GM23338 (cell line): ENCODE measurements around the gene OR8B12. TPM values are rescaled to one million over a fixed set of nuclear protein-coding genes. Genes with fewer than 3 reads are reported as not detected.

Source experiments
- ATAC-seq: fragments of 200-7000 bp; cut with Tn5 transposase; 3 replicates; pipeline ENCODE4 v1.9.1; 2020
- DNase-seq: peaks from one replicate; pipeline ENCODE4 v3.0.0-alpha.2; 2015; ENCODE audit warnings: low spot score
- H2AFZ ChIP-seq: fragments of 200-600 bp; sonication (generic); 2 replicates; pipeline ENCODE4 v1.8.0; 2016; ENCODE audit warnings: antibody characterized with exemption, mild to moderate bottlenecking, moderate library complexity
- H3F3A ChIP-seq: fragments of 200-600 bp; sonication (generic); replicated peaks from 2 replicates; pipeline ENCODE4 v1.8.0; 2017; ENCODE audit warnings: antibody characterized with exemption, mixed run types, low read depth
- H3K27ac ChIP-seq: fragments of 200-600 bp; sonication (generic); 2 replicates; pipeline ENCODE4 v1.6.1; 2016; ENCODE audit warnings: low read depth
- H3K27me3 ChIP-seq: fragments of 200-600 bp; sonication (generic); 2 replicates; pipeline ENCODE4 v1.8.0; 2016; ENCODE audit warnings: mild to moderate bottlenecking, mixed run types, moderate library complexity; ENCODE audit not compliant: insufficient read depth
- H3K36me3 ChIP-seq: fragments of 200-600 bp; sonication (generic); 2 replicates; pipeline ENCODE4 v1.8.0; 2016; ENCODE audit warnings: mild to moderate bottlenecking; ENCODE audit not compliant: insufficient read depth
- H3K4me1 ChIP-seq: fragments of 200-600 bp; sonication (generic); 2 replicates; pipeline ENCODE4 v1.8.0; 2016; ENCODE audit warnings: mild to moderate bottlenecking, moderate library complexity; ENCODE audit not compliant: insufficient read depth
- H3K4me2 ChIP-seq: fragments of 200-600 bp; sonication (generic); 2 replicates; pipeline ENCODE4 v1.7.1; 2017; ENCODE audit warnings: mixed run types
- H3K4me3 ChIP-seq: fragments of 200-600 bp; sonication (generic); 2 replicates; pipeline ENCODE4 v1.6.1; 2016; ENCODE audit warnings: mixed run types
- H3K79me2 ChIP-seq: fragments of 200-600 bp; sonication (generic); replicated peaks from 2 replicates; pipeline ENCODE4 v1.8.0; 2017; ENCODE audit warnings: mild to moderate bottlenecking; ENCODE audit not compliant: insufficient read depth
- H3K9me2 ChIP-seq: fragments of 200-600 bp; sonication (generic); 2 replicates; pipeline ENCODE4 v1.8.0; 2017; ENCODE audit not compliant: insufficient read depth
- H4K20me1 ChIP-seq: fragments of 200-600 bp; sonication (generic); replicated peaks from 2 replicates; pipeline ENCODE4 v1.8.0; 2017; ENCODE audit warnings: mild to moderate bottlenecking; ENCODE audit not compliant: insufficient read depth
- H3K27ac Mint-ChIP-seq: 2 replicates; pipeline ENCODE4 v1.8.0; 2020; ENCODE audit warnings: inconsistent platforms, mild to moderate bottlenecking, moderate library complexity, mixed read lengths
- H3K27me3 Mint-ChIP-seq: 3 replicates; pipeline ENCODE4 v1.8.0; 2022; ENCODE audit warnings: low read depth, mild to moderate bottlenecking, moderate library complexity, mixed read lengths, inconsistent platforms; ENCODE audit not compliant: insufficient read depth, poor library complexity
- H3K36me3 Mint-ChIP-seq: 3 replicates; pipeline ENCODE4 v1.8.0; 2021; ENCODE audit warnings: low read depth, mild to moderate bottlenecking, inconsistent platforms, moderate library complexity, mixed read lengths
- H3K4me1 Mint-ChIP-seq: 3 replicates; pipeline ENCODE4 v1.8.0; 2020; ENCODE audit warnings: mild to moderate bottlenecking, inconsistent platforms, mixed read lengths
- H3K4me3 Mint-ChIP-seq: 3 replicates; pipeline ENCODE4 v1.8.0; 2021; ENCODE audit warnings: moderate library complexity, mild to moderate bottlenecking, inconsistent platforms, mixed read lengths
- H3K9me3 Mint-ChIP-seq: 3 replicates; pipeline ENCODE4 v1.8.0; 2020; ENCODE audit warnings: moderate library complexity, mild to moderate bottlenecking, inconsistent platforms, mixed read lengths
- CREB1 ChIP-seq: fragments of 250-450 bp; sonication (Bioruptor Pico); IDR thresholded peaks from 2 replicates; pipeline ENCODE4 v1.5.0; 2020; ENCODE audit warnings: low read depth, mild to moderate bottlenecking, moderate library complexity
- EZH2 ChIP-seq: fragments of 200-600 bp; sonication (generic); IDR thresholded peaks from one replicate; pipeline ENCODE4 v1.8.0; 2017; ENCODE audit warnings: antibody characterized with exemption, mild to moderate bottlenecking, low read depth; ENCODE audit not compliant: unreplicated experiment
- EZH2phosphoT487 ChIP-seq: fragments of 200-600 bp; sonication (generic); IDR thresholded peaks from one replicate; pipeline ENCODE4 v1.8.1; 2018; ENCODE audit warnings: antibody characterized with exemption; ENCODE audit not compliant: unreplicated experiment
- JUNB ChIP-seq: IDR thresholded peaks from one replicate; pipeline ENCODE4 v1.6.1; 2016; ENCODE audit warnings: antibody characterized with exemption; ENCODE audit not compliant: unreplicated experiment
- NANOG ChIP-seq: IDR thresholded peaks from 2 replicates; pipeline ENCODE4 v1.6.1; 2016; ENCODE audit warnings: antibody characterized with exemption, borderline replicate concordance
- POLR2AphosphoS5 ChIP-seq: IDR thresholded peaks from 2 replicates; pipeline ENCODE4 v1.6.1; 2016; ENCODE audit warnings: antibody characterized with exemption, low read depth
- polyA plus RNA-seq: library from polyadenylated mRNA; unstranded; fragments of >200 nt; fragmentation: Nextera tagmentation; extraction: Ambion mirVana; gene quantifications from 2 replicates; pipeline ENCODE4 v1.2.1, GENCODE V29; 2016
- total RNA-seq: library from RNA; depleted of rRNA; stranded (reverse); fragments of >200 nt; shearing (Covaris generic); gene quantifications from 2 replicates; pipeline ENCODE4 v1.2.3, GENCODE V29; 2014
- TF ChIP-seq, protein P1 (sequence below), 2 experiments: fragments of 200-600 bp in 1 of 2; sonication (generic) in 1 of 2; conservative IDR thresholded peaks; 2 replicates each; pipeline versions ENCODE4 v1.5.1 to v1.6.1; 2016 to 2017; ENCODE audit warnings: antibody characterized with exemption in 2 of 2, low read depth in 2 of 2, mild to moderate bottlenecking in 2 of 2, moderate library complexity in 1 of 2
- TF ChIP-seq, protein P2 (sequence below): IDR thresholded peaks from one replicate; pipeline ENCODE4 v1.6.1; 2018; ENCODE audit warnings: antibody characterized with exemption; ENCODE audit not compliant: unreplicated experiment

Gene OR8B12
- total and polyA plus RNA-seq, 2 experiments from 2014 or later, result not detected

DNA sequence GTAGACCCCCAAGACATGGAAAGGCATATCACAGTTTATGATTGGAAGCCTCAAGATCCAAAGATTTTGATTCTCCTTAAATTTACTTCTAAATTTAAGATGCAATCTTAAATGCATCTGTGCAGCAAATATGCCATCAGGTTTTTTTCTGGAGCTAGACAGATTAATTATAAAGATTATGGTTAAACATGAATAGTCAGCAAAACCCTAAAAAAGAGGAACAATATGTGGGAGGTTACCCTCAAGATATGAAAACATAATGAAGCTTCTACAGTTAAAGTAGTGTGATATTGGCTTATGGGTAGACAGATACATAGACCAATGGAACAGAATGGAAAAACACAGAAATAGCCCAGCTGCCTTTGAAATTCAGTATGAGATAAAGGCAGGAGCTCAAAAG, 31.7 kb downstream of the OR8B12 start (continued):
- TF ChIP-seq, protein P1, sequence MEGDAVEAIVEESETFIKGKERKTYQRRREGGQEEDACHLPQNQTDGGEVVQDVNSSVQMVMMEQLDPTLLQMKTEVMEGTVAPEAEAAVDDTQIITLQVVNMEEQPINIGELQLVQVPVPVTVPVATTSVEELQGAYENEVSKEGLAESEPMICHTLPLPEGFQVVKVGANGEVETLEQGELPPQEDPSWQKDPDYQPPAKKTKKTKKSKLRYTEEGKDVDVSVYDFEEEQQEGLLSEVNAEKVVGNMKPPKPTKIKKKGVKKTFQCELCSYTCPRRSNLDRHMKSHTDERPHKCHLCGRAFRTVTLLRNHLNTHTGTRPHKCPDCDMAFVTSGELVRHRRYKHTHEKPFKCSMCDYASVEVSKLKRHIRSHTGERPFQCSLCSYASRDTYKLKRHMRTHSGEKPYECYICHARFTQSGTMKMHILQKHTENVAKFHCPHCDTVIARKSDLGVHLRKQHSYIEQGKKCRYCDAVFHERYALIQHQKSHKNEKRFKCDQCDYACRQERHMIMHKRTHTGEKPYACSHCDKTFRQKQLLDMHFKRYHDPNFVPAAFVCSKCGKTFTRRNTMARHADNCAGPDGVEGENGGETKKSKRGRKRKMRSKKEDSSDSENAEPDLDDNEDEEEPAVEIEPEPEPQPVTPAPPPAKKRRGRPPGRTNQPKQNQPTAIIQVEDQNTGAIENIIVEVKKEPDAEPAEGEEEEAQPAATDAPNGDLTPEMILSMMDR (conservative IDR thresholded peaks at IDR 0.05; ENCODE audit: low read depth in 2 of 2), result no peak
- TF ChIP-seq, protein P2, sequence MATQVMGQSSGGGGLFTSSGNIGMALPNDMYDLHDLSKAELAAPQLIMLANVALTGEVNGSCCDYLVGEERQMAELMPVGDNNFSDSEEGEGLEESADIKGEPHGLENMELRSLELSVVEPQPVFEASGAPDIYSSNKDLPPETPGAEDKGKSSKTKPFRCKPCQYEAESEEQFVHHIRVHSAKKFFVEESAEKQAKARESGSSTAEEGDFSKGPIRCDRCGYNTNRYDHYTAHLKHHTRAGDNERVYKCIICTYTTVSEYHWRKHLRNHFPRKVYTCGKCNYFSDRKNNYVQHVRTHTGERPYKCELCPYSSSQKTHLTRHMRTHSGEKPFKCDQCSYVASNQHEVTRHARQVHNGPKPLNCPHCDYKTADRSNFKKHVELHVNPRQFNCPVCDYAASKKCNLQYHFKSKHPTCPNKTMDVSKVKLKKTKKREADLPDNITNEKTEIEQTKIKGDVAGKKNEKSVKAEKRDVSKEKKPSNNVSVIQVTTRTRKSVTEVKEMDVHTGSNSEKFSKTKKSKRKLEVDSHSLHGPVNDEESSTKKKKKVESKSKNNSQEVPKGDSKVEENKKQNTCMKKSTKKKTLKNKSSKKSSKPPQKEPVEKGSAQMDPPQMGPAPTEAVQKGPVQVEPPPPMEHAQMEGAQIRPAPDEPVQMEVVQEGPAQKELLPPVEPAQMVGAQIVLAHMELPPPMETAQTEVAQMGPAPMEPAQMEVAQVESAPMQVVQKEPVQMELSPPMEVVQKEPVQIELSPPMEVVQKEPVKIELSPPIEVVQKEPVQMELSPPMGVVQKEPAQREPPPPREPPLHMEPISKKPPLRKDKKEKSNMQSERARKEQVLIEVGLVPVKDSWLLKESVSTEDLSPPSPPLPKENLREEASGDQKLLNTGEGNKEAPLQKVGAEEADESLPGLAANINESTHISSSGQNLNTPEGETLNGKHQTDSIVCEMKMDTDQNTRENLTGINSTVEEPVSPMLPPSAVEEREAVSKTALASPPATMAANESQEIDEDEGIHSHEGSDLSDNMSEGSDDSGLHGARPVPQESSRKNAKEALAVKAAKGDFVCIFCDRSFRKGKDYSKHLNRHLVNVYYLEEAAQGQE, result no peak
- TF ChIP-seq NANOG (no peak), CREB1 (CRISPR knock-in tag) (no peak)

DNA sequence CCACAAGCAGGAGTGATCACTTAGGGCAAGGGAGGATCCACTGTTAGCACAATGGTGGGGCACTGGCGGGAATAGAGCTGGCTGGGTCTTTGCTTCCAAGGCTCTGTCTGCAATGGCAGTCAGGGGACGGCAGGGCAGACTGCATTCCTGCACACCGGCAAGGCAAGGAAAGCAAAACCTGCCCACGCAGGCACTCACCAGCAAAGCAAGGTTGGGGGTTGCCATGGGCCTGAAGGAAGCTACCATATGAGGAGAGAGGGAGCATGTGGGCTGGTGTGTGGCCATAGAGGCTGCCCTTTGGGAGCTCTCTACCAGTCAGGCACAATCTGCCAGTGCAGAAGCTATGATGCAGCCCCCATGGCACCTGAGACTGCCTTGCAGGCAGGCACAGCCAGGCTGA, 33.2 kb downstream of the OR8B12 start:
- no peaks in the 10 kb centered on the region for H3K36me3 ChIP-seq
- no peak for TF ChIP-seq EZH2
- no peak for TF ChIP-seq EZH2phosphoT487
- no peaks in the 10 kb centered on the region for H3K27me3 ChIP-seq
- H2AFZ ChIP-seq, result no peak overlapping the region; the same call in 1 of the 2 replicates
- Mint-ChIP-seq H3K4me1 (no peaks in the 10 kb centered on the region), H3K9me3 (peaks cover 6% of the 10 kb centered on the region; the same call in 2 of the 3 replicates), H3K27ac (no peak overlapping the region), H3K4me3 (no peak overlapping the region), H3K36me3 (no peaks in the 10 kb centered on the region), H3K27me3 (no peaks in the 10 kb centered on the region)
- no peaks in the 10 kb centered on the region for H4K20me1 ChIP-seq
- H3F3A ChIP-seq, result no peaks in the 10 kb centered on the region
- no peak overlapping the region for H3K27ac ChIP-seq
- H3K4me3 ChIP-seq, result no peak overlapping the region
- DNase-seq (no peak), ATAC-seq (no peak; the same call in 2 of the 3 replicates)
- no peaks in the 10 kb centered on the region for H3K4me1 ChIP-seq
- H3K79me2 ChIP-seq, result no peaks in the 10 kb centered on the region
- H3K9me2 ChIP-seq, result no peaks in the 10 kb centered on the region
- H3K4me2 ChIP-seq, result no peak overlapping the region

DNA sequence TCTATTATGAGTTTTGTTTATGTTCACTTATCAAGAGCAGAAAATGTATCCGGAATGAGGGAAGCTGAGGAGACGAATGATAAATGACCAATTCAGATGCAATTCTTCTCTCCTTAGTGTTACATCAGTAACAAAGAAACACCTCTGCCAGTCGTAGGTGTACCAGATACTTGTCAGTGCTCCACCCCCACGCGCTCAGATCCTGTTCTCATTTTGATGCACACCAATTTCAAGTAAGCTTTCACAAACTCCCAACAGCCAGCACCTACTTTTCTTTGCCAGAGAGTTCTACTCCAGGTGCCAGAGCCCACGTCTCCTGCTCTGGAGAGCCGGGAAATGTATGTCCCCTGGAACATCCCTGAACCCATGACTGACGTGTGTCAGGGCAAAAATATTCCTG, 43.7 kb downstream of the OR8B12 start:
- DNase-seq (no peak), ATAC-seq (no peak)
- Histone ChIP-seq H3K4me1 (peaks cover 24% of the 10 kb centered on the region), H3K9me2 (peaks cover 27% of the 10 kb centered on the region), H3F3A (no peaks in the 10 kb centered on the region), H3K36me3 (no peaks in the 10 kb centered on the region), H3K4me3 (no peak overlapping the region), H3K79me2 (no peaks in the 10 kb centered on the region), H3K27me3 (no peaks in the 10 kb centered on the region), H3K4me2 (0 out of 2 replicates have a peak overlapping the region, but pooled peaks have one; percentile 28), H2AFZ (peak overlapping the region; percentile 49; the same call in 1 of the 2 replicates), H3K27ac (no peak overlapping the region), H4K20me1 (no peaks in the 10 kb centered on the region)
- Mint-ChIP-seq H3K27ac (no peak overlapping the region; the same call in 1 of the 2 replicates), H3K36me3 (no peaks in the 10 kb centered on the region), H3K4me3 (no peak overlapping the region), H3K4me1 (peaks cover 22% of the 10 kb centered on the region), H3K27me3 (peaks cover 1% of the 10 kb centered on the region), H3K9me3 (no peaks in the 10 kb centered on the region)
- TF ChIP-seq JUNB, result no peak
- no peak for TF ChIP-seq POLR2AphosphoS5
